OCI-LY3 (cell line): ENCODE results near the gene HOXC11.

ENCODE experiments used
- CTCF ChIP-seq: fragments of 200-600, 300-600 bp; sonication (generic); IDR thresholded peaks from 2 replicates; pipeline ENCODE4 v1.5.1; 2014; ENCODE audit warnings: antibody characterized with exemption, low read length, low read depth
- EZH2phosphoT487 ChIP-seq: fragments of 200-600 bp; shearing (Covaris generic); IDR thresholded peaks from 2 replicates; pipeline ENCODE4 v1.6.1; 2018; ENCODE audit warnings: antibody characterized with exemption, mixed run types, low read depth

GRCh38 chr12:53929527-53929926, 43.4 kb upstream of the HOXC11 start:
- TF ChIP-seq CTCF (no peak), EZH2phosphoT487 (no peak)
